Measurements from ENCODE around the gene ALKBH3.
A peak's percentile ranks its signal among the peaks of the same experiment; 100 is the strongest.

Gene ALKBH3

DNA sequence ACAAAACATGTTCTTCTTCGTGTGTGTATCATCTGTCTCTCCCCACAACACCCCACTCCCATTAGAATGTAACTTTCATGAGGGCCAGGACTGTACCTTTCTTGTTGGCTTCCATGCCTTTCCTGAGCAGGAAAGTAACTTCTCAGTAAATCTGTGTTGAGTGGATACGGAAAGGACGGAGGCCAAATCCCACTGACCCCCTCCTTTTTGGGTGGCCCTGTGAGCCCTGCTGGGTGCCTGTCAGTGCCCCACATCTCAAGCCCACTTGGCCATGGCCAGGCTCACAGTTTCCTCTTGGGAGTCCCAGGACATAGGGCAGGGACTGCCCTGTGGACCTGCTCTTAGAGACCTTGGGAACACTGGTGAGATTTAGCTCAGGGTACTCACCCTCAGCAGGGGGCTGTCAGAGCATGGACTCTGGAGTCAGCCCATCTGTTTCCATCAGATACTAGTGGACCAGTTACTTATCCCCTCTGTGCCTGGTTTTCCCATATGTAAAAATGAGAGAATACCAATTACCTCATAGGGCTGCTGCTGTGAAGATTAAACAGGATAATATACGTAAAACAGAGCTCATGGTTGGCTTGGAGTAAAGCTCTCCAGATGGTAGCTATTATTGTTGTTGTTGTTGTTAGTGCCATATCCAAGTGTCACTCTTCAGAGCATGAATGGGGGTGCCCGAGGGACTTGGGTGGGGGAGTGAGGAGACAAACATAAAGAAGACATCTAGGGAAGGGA is 60.8 kb downstream of the ALKBH3 start:
- DNase-seq (ENCODE audit: low spot score): no peak

- peak; percentile 44 for DNase-seq (ENCODE audit: low spot score)
Measured at GRCh38 chr11:43942662-43943371, 62.2 kb downstream of the ALKBH3 start.

- no peak for DNase-seq (ENCODE audit: low spot score)
Measured at GRCh38 chr11:43943372-43943930, 62.8 kb downstream of the ALKBH3 start.

GRCh38 chr11:43943931-43944751 is 63.5 kb downstream of the ALKBH3 start:
- no peak for DNase-seq (ENCODE audit: low spot score)

- peak; percentile 84 for DNase-seq (ENCODE audit: low spot score)
Measured at GRCh38 chr11:43944761-43945311, 64.2 kb downstream of the ALKBH3 start.

DNA sequence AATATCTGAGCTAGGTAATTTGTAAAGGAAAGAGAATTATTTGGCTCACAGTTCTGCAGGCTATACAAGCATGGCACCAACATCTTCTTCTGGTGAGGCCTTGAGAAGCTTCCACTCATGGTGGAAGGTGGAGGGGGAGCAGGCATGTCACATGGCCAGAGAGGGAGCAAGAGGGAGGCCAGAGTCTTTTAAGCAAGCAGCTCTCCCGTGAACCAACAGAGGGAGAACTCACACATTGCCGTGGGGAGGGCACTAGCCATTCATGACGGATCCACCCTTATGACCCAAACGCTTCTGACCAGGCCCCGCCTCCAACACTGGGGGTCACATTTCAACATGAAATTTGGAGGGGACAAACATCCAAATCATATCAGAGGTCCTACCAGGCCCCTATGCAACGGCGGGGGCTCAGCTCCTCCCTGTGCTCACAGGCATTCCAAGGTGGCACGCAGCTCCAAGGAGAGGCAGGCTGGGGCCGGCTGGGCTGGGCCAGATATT is 66.4 kb downstream of the ALKBH3 start:
- DNase-seq (ENCODE audit: low spot score): no peak

- no peak for DNase-seq (ENCODE audit: low spot score)
Measured at GRCh38 chr11:43947815-43948214, 67.2 kb downstream of the ALKBH3 start.

DNA sequence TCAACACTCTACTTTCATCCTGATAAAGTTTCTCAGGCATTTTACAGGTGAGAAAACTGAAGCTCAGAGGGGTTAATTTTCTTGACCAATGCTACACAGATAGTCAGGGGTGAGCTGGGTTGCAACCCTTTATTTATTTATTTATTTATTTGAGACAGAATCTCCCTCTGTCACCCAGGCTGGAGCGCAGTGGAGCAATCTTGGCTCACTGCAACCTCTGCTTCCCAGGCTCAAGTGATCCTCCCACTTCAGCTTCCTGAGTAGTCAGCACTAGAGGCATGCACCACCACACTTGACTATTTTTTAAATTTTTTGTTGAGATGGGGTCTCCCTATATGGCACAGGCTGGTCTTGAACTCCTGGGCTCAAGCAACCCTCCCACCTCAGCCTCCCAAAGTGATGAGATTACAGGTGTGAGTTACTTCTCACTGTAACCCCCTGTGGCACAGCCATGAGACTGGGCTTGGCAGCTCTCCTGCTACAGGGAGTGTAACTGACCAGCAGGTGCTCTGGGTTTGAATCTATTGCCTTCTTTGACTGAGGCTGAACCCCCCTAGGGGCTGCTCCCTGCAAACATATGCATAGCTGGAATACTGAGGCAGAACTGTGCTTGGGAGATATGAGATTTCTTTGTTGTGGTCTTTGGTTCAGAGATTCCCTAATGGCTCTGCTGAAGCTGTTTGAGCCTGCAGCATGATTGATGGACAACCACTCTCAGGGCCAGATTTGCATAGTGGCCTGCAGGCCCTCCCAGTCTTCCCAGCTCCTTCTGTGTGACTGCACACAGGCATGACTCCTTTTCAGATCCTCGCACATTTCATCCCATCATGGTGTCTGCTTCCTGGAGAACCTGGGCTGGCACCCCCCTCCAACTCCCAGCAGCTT is 68.0 kb downstream of the ALKBH3 start:
- DNase-seq (ENCODE audit: low spot score): no peak

DNA sequence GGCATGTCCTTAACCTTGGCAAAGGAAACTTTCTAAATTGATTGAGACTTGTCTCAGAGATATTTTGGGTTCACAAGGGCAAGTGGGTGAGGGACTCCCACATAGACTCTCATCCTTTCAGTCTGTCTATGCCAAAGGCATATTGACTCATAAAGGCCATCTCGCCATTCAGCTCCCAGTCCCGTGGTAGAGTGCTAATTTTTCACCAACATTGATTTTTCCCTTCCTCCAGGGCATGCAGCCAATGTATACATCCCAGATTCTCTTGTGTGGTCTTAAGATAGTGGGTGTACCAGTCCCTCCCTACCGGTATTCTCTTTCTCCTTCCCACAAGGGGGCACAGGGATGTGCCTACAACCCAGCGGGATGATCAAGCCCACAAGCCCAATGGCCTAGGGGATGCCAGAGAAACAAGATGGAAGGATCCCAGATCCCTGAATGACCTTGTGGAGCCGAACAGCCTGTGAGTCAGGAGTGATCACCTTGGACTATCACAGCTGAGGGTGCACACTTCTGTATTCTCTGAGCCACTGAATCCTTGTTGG is 69.8 kb downstream of the ALKBH3 start:
- no peak for DNase-seq (ENCODE audit: low spot score)

GRCh38 chr11:43951231-43951630 is 70.6 kb downstream of the ALKBH3 start:
- no peak for DNase-seq (ENCODE audit: low spot score)

GRCh38 chr11:43952020-43952400 is 71.4 kb downstream of the ALKBH3 start:
- DNase-seq (ENCODE audit: low spot score): no peak

- DNase-seq (ENCODE audit: low spot score): no peak
Measured at GRCh38 chr11:43952401-43953342, 72.0 kb downstream of the ALKBH3 start.

DNA sequence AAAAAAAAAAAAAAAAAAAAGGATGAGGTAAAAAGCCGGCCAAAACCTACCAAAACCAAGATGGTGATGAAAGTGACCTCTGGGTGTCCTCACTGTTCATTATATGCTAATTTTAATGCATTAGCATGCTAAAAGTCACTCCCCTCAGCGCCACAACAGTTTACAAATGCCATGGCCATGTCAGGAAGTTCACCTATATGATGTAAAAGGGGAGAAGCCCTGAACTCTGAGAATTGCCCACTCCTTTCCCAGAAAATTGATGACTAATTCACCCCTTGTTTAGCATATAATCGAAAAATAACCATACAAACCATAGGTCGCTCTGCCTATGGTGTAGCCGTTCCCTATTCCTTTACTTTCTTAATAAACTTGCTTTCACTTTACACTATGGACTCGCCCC is 72.9 kb downstream of the ALKBH3 start:
- DNase-seq (ENCODE audit: low spot score): no peak

GRCh38 chr11:43954241-43954640 is 73.6 kb downstream of the ALKBH3 start:
- DNase-seq (ENCODE audit: low spot score): no peak

GRCh38 chr11:43955381-43956118 is 74.9 kb downstream of the ALKBH3 start:
- no peak for DNase-seq (ENCODE audit: low spot score)

DNA sequence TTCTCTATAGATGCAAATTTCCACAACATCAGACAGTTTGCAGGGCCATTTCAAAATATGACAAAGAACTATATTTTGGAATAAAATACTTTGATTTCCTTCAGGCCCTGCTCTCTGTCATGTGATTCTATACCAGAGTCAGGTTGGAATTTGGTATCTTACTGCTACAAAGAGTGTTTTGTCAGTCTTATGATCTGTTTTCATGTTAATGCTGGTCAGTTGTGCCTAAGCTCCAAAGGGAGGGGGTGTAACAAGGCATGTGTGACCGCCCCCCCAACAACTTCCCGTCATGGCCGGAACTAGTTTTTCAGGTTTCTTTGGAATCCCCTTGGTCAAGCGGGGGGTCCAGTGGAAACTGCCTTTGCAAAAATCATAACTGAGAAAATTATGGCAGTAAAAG is 76.9 kb downstream of the ALKBH3 start:
- no peak for DNase-seq (ENCODE audit: low spot score)

DNA sequence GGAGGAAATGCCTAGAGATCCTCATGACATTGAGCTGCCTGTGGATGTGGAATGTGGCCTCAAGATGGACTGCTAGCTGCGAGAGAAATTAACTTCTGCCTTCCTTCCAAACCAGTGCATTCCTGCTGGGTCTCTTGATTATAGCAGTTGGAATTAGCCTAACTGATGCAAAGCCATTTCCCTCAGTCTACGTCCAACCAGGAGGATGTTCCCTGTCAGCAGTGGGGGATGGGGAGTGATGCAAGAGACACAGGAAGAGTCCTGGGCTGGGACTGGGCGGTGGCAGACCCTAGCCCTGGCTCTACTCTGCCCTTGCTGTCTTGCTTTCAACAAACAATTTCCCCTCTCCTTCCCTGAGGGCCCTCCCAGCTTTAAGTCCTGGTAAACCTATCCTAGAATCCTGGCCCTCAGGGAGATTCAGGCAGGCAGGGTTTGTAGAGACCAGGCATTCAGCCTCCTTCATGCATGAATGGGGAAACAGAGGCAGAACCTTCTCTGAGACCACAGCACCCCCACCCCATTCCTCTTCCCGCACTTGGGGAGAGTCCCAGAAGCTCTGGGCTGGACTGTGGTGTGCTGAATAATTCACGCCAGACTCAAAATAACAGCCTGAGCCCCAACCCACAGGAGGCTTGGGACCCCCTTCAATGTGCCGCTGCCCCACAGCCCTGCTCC is 78.8 kb downstream of the ALKBH3 start:
- DNase-seq (ENCODE audit: low spot score): no peak
